Epithelial cell of esophagus (primary cell): ENCODE measurements around the gene PRR5L.

ENCODE experiments used
- DNase-seq: peaks from one replicate; pipeline ENCODE4 v3.0.0; 2010; ENCODE audit warnings: low read depth
- H3K4me3 ChIP-seq: 2 replicates; pipeline ENCODE4 v1.5.1; 2011; ENCODE audit warnings: mild to moderate bottlenecking, low read length, control low read depth
- TF ChIP-seq, protein P1 (sequence below): IDR thresholded peaks from 2 replicates; pipeline ENCODE4 v1.5.1; 2011; ENCODE audit warnings: low read depth, mild to moderate bottlenecking, low read length, control low read depth, inconsistent platforms; ENCODE audit not compliant: insufficient read depth; ENCODE audit errors: missing control alignments

PRR5L gene

DNA sequence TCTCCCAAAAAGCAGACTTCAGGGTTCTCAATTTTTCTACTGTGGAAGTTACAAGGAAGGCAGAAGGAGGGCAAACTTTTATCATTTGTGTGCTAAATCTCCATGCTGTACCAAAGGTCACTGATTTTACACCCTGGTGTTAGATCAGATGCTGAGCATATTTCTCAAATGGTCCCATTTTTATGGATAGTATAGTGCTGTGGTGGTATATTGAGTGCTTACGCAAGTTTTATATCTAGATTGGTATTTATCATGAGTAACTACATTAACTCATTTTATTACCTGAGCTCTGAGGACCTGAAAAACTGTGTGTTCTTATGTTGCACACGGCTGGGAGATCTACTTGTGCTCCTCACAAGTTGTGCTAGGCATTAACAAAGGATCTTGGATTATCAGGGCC is 75.1 kb downstream of the PRR5L start:
- no peak overlapping the region for H3K4me3 ChIP-seq
- TF ChIP-seq, protein P1, sequence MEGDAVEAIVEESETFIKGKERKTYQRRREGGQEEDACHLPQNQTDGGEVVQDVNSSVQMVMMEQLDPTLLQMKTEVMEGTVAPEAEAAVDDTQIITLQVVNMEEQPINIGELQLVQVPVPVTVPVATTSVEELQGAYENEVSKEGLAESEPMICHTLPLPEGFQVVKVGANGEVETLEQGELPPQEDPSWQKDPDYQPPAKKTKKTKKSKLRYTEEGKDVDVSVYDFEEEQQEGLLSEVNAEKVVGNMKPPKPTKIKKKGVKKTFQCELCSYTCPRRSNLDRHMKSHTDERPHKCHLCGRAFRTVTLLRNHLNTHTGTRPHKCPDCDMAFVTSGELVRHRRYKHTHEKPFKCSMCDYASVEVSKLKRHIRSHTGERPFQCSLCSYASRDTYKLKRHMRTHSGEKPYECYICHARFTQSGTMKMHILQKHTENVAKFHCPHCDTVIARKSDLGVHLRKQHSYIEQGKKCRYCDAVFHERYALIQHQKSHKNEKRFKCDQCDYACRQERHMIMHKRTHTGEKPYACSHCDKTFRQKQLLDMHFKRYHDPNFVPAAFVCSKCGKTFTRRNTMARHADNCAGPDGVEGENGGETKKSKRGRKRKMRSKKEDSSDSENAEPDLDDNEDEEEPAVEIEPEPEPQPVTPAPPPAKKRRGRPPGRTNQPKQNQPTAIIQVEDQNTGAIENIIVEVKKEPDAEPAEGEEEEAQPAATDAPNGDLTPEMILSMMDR, result no peak
- no peak for DNase-seq

DNA sequence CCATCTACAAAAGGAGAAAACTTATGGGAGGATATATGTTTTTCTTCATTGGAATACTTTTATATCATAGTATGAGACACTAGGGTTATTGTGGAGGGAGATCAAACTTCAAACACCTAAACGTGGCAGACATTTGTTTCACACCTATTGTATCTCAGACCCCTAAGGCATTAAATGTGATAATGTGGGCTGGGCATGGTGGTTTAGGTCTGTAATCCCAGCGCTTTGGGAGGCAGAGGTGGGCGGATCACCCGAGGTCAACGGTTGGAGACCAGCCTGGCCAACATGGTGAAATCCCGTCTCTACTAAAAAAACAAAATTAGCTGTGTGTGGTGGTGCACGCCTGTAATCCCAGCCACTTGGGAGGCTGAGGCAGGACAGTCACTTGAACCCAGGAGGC is 75.5 kb downstream of the PRR5L start:
- no peak overlapping the region for H3K4me3 ChIP-seq
- TF ChIP-seq, protein P1, result no peak
- DNase-seq, result no peak

DNA sequence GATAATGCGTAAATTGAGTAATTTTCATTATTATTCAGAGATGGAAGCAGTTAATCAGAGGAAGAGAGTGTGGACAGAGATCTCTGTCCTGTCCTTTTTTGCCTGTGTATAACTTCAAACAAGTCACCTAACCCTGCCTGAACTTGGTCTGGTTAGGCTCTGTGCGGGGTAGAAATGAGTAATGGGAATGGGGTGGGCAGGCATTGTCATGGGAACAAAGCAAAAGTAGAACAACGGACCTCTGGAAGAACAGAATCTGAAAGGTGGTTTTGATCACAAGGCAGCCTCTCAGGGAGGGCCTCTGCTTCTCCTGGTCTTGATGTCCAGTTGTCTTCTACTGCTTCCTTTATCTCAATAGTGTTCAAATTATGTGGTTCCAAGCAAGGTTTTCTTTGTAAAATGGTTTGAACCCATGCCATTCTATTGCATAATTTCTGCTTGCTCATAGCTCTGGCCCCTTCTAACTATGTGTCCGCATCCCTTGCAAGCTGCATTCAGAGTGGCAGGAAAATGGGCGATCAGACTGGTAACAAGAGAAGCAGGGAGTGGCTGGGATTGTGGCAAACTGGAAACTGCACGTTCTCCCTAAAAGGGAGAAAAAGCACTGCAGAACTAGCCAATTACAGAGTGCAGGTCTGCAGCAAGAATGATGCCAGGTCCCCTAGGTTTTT is 76.1 kb downstream of the PRR5L start:
- H3K4me3 ChIP-seq, result no peak overlapping the region
- peak; percentile 63 for DNase-seq
- TF ChIP-seq, protein P1, result no peak

DNA sequence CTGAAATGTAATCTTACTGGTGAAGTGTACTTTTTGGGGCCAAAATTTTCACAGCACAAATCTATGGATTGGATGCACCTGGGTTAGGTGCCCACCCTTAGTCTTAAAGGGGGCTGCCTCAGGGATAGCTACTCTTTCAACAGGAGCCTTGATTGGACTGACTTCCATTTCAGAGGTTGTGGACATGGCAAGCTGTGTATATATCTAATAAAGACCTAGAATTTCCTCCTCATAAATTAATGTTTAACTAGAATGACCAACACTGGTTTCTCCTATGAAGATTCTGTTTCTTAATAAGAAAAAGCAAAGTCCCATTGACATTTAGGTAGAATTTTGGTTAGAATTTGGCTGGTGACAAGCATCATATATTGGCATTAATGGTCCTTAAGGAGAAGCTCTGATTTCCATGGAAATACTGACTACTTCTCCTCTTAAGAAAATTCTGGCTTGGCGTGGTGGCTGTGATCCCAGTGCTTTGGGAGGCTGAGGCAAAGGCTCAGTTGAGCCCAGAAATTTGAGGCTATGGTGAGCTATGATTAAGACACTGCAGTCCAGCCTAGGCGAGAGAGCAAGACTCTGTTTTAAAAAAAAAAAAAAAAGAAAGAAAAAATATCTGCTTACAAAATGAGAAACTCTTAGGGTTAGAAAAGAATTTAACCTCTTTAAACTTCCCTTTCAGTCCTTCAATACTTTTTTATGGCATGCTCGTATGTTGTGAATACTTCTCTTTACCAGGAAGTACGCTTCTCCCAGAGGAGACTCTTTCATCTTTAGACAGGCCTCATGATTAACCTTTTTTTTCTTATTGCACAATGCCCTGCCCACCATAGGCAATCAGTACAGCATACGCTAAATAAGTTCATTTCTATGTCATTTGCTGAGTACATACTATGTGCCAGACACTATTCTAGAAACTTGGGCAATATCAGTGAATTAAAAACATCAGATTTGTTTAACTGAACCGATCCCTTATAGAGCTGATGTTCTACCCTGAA is 77.2 kb downstream of the PRR5L start:
- DNase-seq, result no peak
- TF ChIP-seq, protein P1, result no peak
- no peak overlapping the region for H3K4me3 ChIP-seq

DNA sequence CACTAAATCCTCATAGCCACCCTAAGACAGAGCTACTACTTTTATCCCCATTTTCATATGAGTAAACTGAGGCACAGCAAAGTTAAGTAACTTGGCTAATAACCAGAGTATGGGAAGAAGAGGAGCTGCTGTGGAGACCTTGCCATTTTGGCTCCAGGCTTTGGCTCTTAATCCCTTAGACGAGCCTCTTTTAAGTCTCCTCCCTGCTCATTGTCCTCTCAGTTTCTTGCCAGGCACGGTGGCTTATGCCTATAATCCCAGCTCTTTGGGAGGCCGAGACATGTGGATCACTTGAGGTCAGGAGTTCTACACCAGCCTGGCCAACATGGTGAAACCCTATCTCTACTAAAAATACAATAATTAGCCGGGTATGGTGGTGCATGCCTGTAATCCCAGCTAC is 78.6 kb downstream of the PRR5L start:
- TF ChIP-seq, protein P1, result no peak
- no peak for DNase-seq
- no peak overlapping the region for H3K4me3 ChIP-seq

DNA sequence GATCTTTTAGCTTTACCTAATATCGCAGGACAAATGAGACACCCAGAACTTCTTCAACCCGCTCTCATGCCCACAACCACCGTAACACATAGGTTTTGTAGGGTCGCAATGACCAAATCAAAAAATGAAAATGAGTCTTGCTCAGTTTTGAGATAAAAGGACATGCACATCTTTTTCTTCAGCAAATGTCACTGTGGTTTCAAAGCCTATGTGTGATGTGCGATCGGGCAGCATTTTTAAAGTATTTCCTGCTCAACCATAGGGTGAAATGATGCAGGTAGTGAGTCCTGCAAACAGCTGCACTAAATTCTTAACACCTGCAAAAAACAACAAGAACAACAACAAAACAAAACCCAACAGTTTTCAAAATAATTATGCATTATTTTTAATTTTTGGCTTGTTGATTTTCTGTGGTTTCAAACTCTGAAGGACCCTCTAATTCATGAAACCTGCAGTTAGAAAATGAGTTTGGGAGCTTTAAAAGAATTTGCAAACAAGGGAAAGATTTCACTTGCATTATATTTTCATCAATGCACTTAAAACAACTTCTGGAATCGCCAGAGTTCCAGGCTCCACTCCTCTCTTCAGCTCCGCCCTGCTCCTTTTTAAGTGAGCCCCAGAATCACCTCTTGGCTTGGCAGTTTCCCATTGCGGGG is 79.4 kb downstream of the PRR5L start:
- DNase-seq, result no peak
- peak overlapping the region; percentile 81 for H3K4me3 ChIP-seq
- TF ChIP-seq, protein P1, result no peak
